HCT116 (cell line): Measurements from ENCODE around the gene IFITM5. TPM values are rescaled to one million over a fixed set of nuclear protein-coding genes. Genes with fewer than 3 reads are reported as not detected.
"Not testable (repeated sequence)": the region's sequence is repeated elsewhere in the genome, so short reads cannot be mapped to it uniquely, and the experiment has no call there.

Experiments used
- ATAC-seq: fragments of 200-7000 bp; cut with Tn5 transposase; 2 replicates; pipeline ENCODE4 v1.9.1; 2020; ENCODE audit warnings: mild to moderate bottlenecking, moderate library complexity
- BruUV-seq: library from RNA; stranded (reverse); fragments of 400-500 nt; replicated peaks from 2 replicates; lab custom pipeline; 2021; lab: Mats Ljungman, UMichigan
- CTCF ChIA-PET: fragments of 300-600 bp; sonication (Branson Sonifier 250); formaldehyde crosslinking; loops from one replicate; lab custom pipeline; 2021; ENCODE audit warnings: antibody characterized with exemption; lab: Charles Lee
- POLR2A ChIA-PET: fragments of 300-600, 350-600 bp; sonication (Branson Sonifier 250); formaldehyde crosslinking; loops from one replicate; lab custom pipeline; 2021; ENCODE audit warnings: antibody characterized with exemption; lab: Charles Lee
- RAD21 ChIA-PET, 2 experiments: fragments of 300-600 bp; sonication (Branson Sonifier 250); formaldehyde crosslinking; loops; one replicate each; lab custom pipeline; 2023; ENCODE audit warnings: low total read pairs in 2 of 2; ENCODE audit not compliant: uncharacterized antibody in 2 of 2, unreplicated experiment in 2 of 2, low non-redundant PET in 1 of 2; lab: Charles Lee
- DNase-seq: peaks from one replicate; pipeline ENCODE4 v3.0.0-alpha.2; 2010; ENCODE audit warnings: low read depth, low spot score
- H2AFZ ChIP-seq: fragments of 200-600 bp; shearing (Covaris generic), sonication (generic); 2 replicates; pipeline ENCODE4 v1.6.1; 2017; ENCODE audit warnings: low read depth, mixed run types, mixed read lengths, antibody characterized with exemption, low read length; ENCODE audit not compliant: poor library complexity, severe bottlenecking
- H3K27ac ChIP-seq: 2 replicates; pipeline ENCODE4 v1.5.1; 2012; ENCODE audit warnings: low read depth, low read length
- H3K27me3 ChIP-seq: fragments of 200-600 bp; sonication (generic); 2 replicates; pipeline ENCODE4 v1.6.1; 2016; ENCODE audit warnings: mixed run types, low read length, mixed read lengths; ENCODE audit not compliant: insufficient read depth
- H3K36me3 ChIP-seq, 2 experiments: fragments of 200-500 bp in 1 of 2; fragments of 200-600 bp in 1 of 2; sonication (Bioruptor generic) in 1 of 2; sonication (generic) in 1 of 2; 2 replicates each; pipeline versions ENCODE4 v1.5.1 to v1.6.1; 2014 to 2016; ENCODE audit warnings: low read length in 2 of 2, inconsistent platforms in 1 of 2, mixed read lengths in 1 of 2, mixed run types in 1 of 2; ENCODE audit not compliant: insufficient read depth in 2 of 2, control insufficient read depth in 1 of 2
- H3K4me1 ChIP-seq, 2 experiments: fragments of 200-600 bp in 1 of 2; sonication (generic) in 1 of 2; 2 replicates each; pipeline versions ENCODE4 v1.5.1 to v1.6.1; 2012 to 2017; ENCODE audit warnings: low read length in 2 of 2, inconsistent platforms in 1 of 2, mild to moderate bottlenecking in 1 of 2, mixed read lengths in 1 of 2, mixed run types in 1 of 2, moderate library complexity in 1 of 2; ENCODE audit not compliant: insufficient read depth in 2 of 2, control insufficient read depth in 1 of 2
- H3K4me2 ChIP-seq: fragments of 200-600 bp; sonication (generic); 2 replicates; pipeline ENCODE4 v1.6.1; 2017; ENCODE audit warnings: mixed run types, low read length, mixed read lengths
- H3K4me3 ChIP-seq, 2 experiments: fragments of 200-600 bp in 1 of 2; sonication (generic) in 1 of 2; replicated peaks in 1 of 2; 2 replicates each; pipeline ENCODE4 v1.5.1; 2011 to 2016; ENCODE audit warnings: low read length in 2 of 2, control low read depth in 1 of 2, low read depth in 1 of 2, mild to moderate bottlenecking in 1 of 2, mixed read lengths in 1 of 2, mixed run types in 1 of 2
- H3K79me2 ChIP-seq: fragments of 200-600 bp; sonication (generic); 2 replicates; pipeline ENCODE4 v1.6.1; 2017; ENCODE audit warnings: mild to moderate bottlenecking, mixed run types, low read length, moderate library complexity, mixed read lengths; ENCODE audit not compliant: insufficient read depth
- H3K9ac ChIP-seq: fragments of 200-600 bp; sonication (generic); 2 replicates; pipeline ENCODE4 v1.6.1; 2016; ENCODE audit warnings: low read length, mixed read lengths
- H3K9me2 ChIP-seq: fragments of 200-600 bp; sonication (generic), shearing (Covaris generic); 2 replicates; pipeline ENCODE4 v1.6.1; 2017; ENCODE audit warnings: mixed run types, mild to moderate bottlenecking, moderate library complexity; ENCODE audit not compliant: insufficient read depth
- H3K9me3 ChIP-seq, 2 experiments: fragments of 200-500 bp in 1 of 2; fragments of 200-600 bp in 1 of 2; sonication (Bioruptor generic) in 1 of 2; sonication (generic) in 1 of 2; 2 replicates each; pipeline ENCODE4 v1.6.1; 2014 to 2017; ENCODE audit warnings: low read length in 2 of 2, mixed read lengths in 2 of 2, inconsistent platforms in 1 of 2, low read depth in 1 of 2, mild to moderate bottlenecking in 1 of 2, mixed run types in 1 of 2, moderate library complexity in 1 of 2; ENCODE audit not compliant: control insufficient read depth in 1 of 2, insufficient read depth in 1 of 2
- H4K20me1 ChIP-seq: fragments of 200-600 bp; sonication (generic), shearing (Covaris generic); 2 replicates; pipeline ENCODE4 v1.6.1; 2017; ENCODE audit warnings: mixed run types, mild to moderate bottlenecking, moderate library complexity; ENCODE audit not compliant: insufficient read depth
- CTCF ChIP-seq, 3 experiments: fragments of 200-600 bp in 1 of 3; sonication (generic) in 1 of 3; IDR thresholded peaks in 2 of 3; conservative IDR thresholded peaks in 1 of 3; 2 replicates each; pipeline ENCODE4 v1.5.1; 2012 to 2017; ENCODE audit warnings: low read depth in 2 of 3, low read length in 2 of 3, antibody characterized with exemption in 1 of 3, borderline replicate concordance in 1 of 3, control low read depth in 1 of 3, mild to moderate bottlenecking in 1 of 3, mixed read lengths in 1 of 3, mixed run types in 1 of 3, moderate library complexity in 1 of 3; ENCODE audit not compliant: insufficient read depth in 1 of 3
- POLR2AphosphoS5 ChIP-seq: IDR thresholded peaks from 2 replicates; pipeline ENCODE4 v1.6.1; 2011; ENCODE audit warnings: mild to moderate bottlenecking, low read depth, low read length, moderate library complexity
- ZFX ChIP-seq: fragments of 450-650 bp; IDR thresholded peaks from 2 replicates; pipeline ENCODE4 v1.6.1; 2017
- intact Hi-C: fragments of 100-400 bp; cut with micrococcal nuclease; formaldehyde crosslinking; loops from 2 replicates; pipeline ENCODE4 v1.10.0; 2022
- total RNA-seq: library from RNA; stranded (reverse); gene quantifications from one replicate; pipeline ENCODE4 v1.2.1, GENCODE V29; 2021; ENCODE audit not compliant: unreplicated experiment

The IFITM5 gene
- total RNA-seq, 1 experiment from 2014 or later, result not detected

GRCh38 chr11:314554-314875 is 15.2 kb upstream of the IFITM5 start:
- H3K4me1 ChIP-seq, result peaks cover 16 to 17% of the 10 kb centered on the region in 2 experiments
- H3K9ac ChIP-seq, CTCF ChIA-PET, RAD21 ChIA-PET, H3K27ac ChIP-seq, H4K20me1 ChIP-seq, H3K4me2 ChIP-seq, intact Hi-C loops, H2AFZ ChIP-seq, DNase-seq, H3K9me2 ChIP-seq, H3K27me3 ChIP-seq, H3K79me2 ChIP-seq, H3K36me3 ChIP-seq, H3K4me3 ChIP-seq, H3K9me3 ChIP-seq, BruUV-seq, ATAC-seq: not testable (repeated sequence)
- POLR2A ChIA-PET, result interaction anchor here (0.6 kb wide), 1 partner anchor 29 kb away, joined by 3 read pairs; no protein-coding TSS in a partner anchor

GRCh38 chr11:313787-314553 is 14.6 kb upstream of the IFITM5 start, which contains the start of gene IFITM1:
Gene IFITM1, plus strand, starts transcription at chr11:314040. Its CDS starts 131 bp downstream, at chr11:314171.
- POLR2A ChIA-PET, result interaction anchor here (0.6 kb wide), 1 partner anchor 30 kb away, joined by 3 read pairs; no protein-coding TSS in a partner anchor
- no peaks in the 10 kb centered on the region for H3K79me2 ChIP-seq
- TF ChIP-seq ZFX (no peak), POLR2AphosphoS5 (no peak), CTCF (IDR thresholded peaks at IDR 0.05 in 2 of 3, conservative IDR thresholded peaks at IDR 0.05 in 1 of 3; ENCODE audit: borderline replicate concordance in 1 of 3, insufficient read depth in 1 of 3, low read depth in 2 of 3, low read length in 2 of 3) (no peak)
- TF ChIP-seq, all 23 proteins: peak for 0
- no peak within 1 kb of the TSS for H3K4me3 ChIP-seq
- H3K27ac ChIP-seq, result peak within 1 kb of the TSS; percentile 5; the same call in 1 of the 2 replicates
- H3K4me1 ChIP-seq, result peaks cover 21 to 23% of the 10 kb centered on the region in 2 experiments
- H3K9ac ChIP-seq, result no peak within 1 kb of the TSS
- peak within 1 kb of the TSS; percentile 37 for H3K4me2 ChIP-seq
- no peaks in the 10 kb centered on the region for H3K27me3 ChIP-seq
- ChIA-PET CTCF (interaction anchor here (1.6 kb wide), 1 partner anchor 42 kb away, joined by 6 read pairs; no protein-coding TSS in a partner anchor), RAD21 (no interaction called here)
- BruUV-seq, result no TSS peak
- H3K9me2 ChIP-seq, result no peaks in the 10 kb centered on the region
- intact Hi-C loops, result no loop called here
- no peaks in the 10 kb centered on the region for H3K9me3 ChIP-seq
- H3K36me3 ChIP-seq, result no peaks in the 10 kb centered on the region
- H2AFZ ChIP-seq, result no peak within 1 kb of the TSS
- no peak for DNase-seq
- ATAC-seq, result no peak
- H4K20me1 ChIP-seq, result no peaks in the 10 kb centered on the region
